IPS-NIHi7 (cell line): Measurements from ENCODE around the gene FUT9.
A peak's percentile ranks its signal among the peaks of the same experiment; 100 is the strongest.

Experiments used
- DNase-seq: peaks from one replicate; pipeline ENCODE4 v3.0.0; 2012; ENCODE audit warnings: mixed read lengths; ENCODE audit errors: extremely low spot score

FUT9 gene

DNA sequence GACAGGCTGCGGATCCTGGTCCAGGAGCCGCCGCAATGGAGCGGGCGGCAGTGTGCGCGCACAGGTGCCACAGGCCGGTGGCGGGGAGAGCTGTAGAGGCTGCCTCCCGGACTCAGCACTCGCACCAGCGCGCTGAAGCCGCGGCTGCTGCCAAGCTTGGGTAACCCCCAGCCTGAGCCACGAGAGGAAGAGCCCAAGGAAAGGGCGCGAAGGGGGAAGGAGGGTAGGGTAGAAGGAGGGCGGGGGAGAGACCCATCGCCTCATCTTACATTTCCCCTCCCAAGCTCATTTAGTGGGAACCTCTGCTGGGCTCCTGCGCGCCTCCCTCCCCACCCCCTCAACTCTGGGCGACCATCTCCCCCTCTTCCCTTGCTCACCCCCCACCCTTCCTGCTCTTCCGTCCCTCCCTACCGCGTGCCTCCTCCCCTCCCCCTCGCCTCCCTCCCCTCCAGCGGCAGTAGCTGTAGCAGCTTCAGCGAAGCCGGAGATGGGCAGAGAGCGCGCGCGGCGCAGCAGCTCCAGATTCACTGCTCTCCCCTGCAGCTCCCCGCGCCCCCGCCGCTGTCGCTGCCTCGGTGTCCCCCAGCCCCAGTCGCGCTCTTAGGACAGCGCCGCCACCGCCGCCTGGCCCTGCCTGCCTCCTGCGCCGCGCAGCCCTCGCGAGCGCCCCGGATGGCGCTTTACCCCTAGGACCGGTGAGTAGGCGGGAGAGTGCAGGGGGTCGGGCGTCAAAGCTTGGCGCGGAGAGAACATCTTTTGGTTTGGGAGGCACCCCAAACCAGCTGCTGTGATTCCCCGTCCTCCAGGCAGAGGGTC lies at the start of gene FUT9:
Gene FUT9, plus strand, starts transcription at position 457 of the 816 bp plus-strand sequence. CDS start 187,182 bp downstream, outside the sequence.
- DNase-seq = peak; percentile 64

DNA sequence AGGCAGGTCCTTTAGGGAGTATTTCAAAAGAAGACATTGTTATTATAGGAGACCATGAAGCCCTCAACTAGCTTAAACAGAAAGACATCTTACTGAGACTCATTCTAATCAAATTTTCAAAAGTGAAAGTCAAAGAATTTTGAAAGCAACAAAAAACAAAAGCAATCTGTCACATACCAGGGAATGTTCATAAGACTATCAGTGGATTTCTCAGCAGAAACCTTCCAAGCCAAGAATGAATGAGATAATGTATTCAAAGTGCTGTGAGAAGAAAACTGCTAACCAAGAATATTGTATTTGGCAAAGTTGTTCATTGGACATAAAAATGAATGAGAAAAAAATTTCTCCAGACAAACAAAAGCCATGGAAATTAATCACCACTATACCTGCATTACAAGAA lies 48.2 kb upstream of the FUT9 start:
- DNase-seq = no peak

DNA sequence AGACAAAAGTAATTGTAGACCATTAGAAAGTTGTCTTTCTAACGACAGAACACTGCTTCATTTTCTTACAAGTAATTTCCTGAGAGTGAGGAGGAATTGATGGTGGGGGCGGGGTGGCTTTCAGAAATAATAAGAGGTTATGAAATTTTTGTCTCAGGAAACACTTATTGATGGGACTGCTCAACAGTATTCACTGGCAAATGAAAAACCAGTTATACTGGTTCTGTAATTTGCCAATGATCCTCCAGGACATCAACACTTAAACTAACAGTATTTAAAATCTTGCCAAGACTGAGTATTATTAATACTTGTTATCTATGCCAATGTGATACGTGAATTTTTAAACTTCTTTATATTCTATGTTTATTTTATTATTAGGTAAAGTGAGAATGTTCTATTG lies 41.8 kb upstream of the FUT9 start:
- DNase-seq = no peak

DNA sequence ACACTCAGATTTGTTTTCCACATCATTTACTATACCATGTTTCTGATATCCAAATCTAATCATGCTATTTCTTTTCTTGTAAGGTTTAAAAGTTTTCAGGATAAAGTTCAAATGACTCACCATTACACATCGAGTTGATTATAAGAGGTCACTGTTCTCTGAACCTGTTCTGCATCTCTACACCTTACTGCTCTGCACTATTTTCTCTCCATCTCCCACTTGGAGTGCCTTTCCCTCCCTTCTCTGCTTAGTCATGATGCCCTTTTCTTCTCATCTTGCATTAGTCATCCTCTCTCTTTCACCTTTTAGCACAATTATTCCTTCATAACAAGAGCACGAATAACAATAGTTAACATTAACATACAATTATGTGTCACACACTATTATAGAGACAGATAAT lies 37.5 kb upstream of the FUT9 start:
- no peak for DNase-seq

DNA sequence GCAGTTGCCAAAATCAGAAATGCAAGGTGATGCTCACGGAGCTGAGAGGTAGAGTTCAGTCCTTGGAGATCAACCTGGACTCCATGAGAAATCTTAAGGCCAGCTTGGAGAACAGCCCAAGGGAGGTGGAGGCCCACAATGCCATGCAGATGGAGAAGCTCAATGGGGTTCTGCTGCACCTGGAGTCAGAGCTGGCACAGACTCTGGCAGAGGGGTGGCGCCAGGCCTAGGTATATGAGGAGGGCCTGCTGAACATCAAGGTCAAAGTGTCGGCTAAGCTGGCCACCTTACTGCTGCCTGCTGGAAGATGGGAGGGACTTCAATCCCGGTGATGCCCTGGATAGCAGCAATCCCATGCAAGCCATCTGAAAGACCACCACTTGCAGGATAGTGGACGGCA lies 23.9 kb upstream of the FUT9 start:
- no peak for DNase-seq

DNA sequence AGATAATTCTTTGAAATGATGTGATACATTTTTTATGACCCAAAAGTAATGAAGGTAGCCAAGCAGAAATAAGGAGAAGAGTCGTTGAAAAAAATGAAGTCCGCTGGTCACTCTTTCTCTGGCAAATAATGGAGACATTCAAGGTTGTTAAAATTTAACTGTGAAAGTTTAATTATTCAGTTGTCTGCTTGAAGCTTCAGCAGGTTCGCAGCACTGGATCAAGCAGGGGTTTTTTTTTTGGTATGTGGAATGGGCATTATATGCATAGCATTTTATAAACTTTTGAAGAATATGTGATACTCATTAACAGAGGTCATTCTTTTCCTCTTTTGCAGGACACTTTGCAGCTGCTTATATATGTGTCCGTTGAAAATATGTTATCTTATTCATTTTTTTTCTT lies 21.6 kb upstream of the FUT9 start:
- DNase-seq = no peak

DNA sequence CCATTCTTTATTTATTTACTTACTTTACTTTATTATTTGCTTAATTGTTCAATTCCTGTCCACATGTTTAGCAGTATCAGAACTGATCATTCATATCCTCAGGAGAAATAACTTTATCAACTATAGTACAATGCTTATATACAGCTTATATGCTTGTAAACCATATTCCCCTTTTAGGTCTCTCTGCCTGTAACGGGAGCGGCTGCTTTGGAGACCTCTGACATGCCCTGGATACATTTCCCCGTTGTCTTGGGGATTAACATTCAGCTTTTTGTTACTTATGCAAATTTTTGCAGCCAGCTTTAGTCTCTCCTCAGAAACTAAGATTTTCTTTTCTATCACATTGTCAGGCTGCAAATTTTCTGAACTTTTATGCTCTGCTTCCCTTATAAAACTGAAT lies 17.6 kb upstream of the FUT9 start:
- DNase-seq = no peak

DNA sequence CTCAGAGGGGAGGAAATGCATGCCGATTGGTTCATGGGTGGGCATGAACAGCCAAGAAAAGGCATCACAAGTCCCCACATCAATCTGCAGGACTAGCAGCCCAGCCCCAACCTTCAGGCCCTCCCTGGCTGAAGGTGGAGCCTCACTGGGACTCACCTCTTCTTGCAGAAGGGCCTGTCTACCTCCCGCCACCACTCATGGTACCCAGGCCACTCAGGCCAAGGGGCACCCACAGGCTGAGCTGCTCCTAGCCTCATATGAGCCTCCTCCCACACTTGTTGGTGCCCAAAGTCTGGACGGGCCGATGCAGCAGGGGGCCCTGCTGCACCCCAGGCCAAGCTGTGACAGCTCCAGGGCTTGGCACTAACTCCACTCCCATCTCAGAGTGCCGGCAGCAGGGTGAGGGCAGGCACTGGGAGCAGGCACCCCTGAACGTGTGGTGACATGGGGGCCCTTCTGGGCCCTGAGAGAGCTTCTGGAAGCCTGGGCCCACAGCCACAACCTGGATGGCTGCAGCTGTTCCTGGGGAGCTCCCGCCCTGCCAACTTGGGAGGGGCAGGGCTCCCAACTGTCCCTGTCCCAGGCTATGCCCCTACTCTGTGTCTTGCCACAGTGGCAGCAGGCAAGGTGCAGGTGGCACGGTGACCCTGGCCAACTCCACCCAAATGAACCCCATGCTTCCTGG lies 13.7 kb upstream of the FUT9 start:
- no peak for DNase-seq

DNA sequence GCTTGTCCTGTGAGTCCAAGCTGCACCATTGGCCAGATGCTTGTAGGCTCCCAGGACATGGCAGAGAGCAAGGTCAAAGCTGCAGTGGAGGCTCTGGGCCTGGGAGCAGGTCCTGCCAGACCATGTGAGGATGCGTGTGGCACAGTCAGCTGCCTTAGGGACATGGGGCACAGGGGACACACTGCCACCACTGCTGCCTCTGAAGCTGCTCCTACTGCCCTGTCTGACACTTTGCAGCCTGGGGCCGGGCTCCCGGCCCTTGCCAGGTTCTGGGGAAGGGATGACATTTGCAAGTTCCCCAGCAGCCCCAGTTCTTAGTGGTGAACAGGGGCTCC lies 13.2 kb upstream of the FUT9 start:
- no peak for DNase-seq

DNA sequence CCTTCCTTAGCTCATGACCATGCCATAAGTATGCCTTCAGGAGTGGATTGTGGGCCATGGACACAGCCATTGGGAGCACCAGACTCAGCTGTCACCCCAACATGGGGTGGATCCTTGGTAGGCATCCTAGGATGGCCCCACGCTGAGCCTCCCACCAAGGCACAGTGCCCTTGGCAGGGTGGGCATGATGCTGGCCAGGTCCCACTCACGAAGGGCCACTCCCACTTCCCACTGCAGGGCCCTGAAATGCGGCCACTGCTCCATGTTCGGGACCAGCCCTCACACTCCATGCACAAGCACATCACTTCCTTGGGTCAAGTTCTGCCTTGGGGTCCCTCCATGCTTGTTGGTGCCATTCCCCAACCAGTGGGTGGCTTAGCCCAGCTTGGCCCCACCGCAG lies 12.9 kb upstream of the FUT9 start:
- no peak for DNase-seq

DNA sequence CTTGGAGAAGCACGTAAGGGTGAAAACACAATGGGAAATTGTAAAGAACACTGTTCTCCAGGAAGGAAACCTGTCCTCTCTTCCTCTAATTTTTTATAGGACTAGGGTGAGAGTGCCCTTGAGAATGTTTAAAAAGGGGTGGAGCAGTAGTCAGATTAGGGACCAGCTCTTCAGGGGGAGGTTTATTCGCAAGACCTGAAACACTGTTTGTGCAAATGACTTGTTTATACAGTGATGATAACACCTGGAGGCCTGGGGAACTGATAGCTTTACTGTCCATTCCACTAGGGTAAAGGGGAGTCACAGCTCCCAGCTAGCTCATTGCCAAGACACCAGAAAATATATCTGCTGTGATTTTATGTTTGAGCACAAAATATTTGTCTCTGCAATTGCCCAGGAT lies 8.1 kb upstream of the FUT9 start:
- DNase-seq = no peak

DNA sequence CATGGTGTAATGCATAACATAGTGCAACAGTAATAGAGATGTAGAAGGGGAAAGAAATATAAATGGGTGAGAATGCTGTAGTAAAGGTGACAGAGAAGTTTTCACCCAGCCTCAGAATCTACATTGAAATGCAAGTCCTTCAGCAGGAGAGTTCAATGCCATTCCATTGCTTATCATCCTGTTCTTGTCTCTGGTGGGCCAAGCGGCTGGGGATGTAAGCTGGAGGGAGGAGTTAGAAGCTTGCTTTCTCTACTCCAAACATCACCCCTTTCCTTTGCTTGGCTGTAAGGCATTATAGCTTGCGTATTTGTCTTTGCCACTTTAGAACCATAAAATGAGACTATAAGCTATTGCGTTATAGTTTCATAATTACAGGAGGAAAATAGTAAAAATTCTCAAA lies 2.2 kb upstream of the FUT9 start:
- peak; percentile 25 for DNase-seq

DNA sequence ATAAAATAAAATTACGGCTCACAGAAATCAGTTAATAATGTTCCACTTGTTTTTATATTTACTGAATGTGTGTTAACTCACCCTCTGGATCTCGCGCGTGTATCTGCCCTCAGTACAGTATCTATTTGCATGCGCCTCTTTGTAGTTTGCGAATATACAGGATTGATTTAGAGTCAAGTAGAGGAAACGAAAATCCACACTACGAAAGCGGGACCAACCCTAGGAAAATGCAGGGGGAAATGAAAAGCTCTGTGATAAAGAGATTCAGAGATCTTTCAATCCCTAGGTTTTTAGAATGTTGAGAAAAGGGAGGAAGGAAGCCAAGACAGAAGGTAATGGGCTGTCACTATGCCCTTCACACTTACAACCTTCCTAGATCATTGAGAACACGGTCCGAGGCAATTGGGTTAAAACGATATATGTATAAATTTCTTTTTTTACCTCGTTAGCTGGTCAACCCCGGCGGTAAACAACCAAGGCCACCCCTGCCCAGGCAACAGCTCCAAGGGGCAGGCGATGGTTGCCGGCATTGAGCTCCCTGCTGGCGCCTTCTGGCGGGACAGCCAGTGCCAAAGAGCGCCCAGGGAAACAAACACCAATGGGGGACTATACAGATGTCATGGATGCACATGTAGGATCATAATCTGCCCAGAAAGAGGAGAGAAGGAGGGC lies 792 bp upstream of the FUT9 start:
- no peak for DNase-seq

DNA sequence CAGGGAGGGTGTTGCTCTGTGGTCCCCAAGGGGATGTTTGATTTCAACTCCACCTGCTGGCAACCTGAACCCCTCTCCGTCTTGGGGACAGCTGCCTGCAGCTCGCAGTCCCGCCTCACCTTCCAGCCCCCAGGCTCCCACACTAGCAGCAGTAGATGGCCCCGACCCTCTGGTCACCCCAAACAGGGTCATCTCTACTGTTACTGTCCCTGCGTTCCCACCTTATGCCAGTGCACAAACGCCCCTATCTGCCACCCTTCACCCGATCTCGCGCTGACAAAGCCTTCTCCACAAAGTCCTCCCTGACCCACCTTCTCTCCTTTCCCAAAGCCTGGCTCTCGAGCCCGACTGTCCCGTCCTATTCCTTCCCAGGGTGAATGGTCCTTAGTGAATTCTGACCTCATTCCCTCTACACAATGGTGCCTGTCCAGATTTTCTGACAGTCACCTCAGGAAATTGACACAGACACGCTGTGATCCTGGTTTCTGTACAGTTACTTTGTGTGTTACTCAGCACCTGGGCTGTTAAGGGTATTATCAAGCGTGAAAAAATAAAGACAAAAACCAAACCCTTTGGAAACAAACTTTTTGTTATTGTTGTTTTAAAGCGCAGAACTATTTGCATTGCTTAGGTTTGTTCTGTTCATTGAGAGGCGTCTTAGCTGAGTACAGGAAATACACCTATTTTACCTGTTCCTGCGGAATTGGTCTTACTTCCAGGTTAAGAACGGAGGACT lies 728 bp downstream of the FUT9 start:
- no peak for DNase-seq

DNA sequence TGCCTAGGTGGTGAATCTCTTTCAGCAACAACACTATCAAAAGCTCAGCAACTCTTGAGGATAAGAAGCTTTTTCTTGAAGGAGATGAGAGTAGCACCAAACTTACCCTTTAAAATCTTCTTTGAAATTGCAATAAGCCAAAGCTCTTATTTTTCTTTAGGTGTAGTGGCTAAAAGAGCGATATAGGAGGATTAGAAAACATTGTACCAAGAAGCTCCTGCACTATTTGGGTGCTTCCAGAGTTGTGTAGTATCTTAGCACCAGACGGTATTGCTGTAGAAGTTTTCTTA lies 1.2 kb downstream of the FUT9 start:
- no peak for DNase-seq

DNA sequence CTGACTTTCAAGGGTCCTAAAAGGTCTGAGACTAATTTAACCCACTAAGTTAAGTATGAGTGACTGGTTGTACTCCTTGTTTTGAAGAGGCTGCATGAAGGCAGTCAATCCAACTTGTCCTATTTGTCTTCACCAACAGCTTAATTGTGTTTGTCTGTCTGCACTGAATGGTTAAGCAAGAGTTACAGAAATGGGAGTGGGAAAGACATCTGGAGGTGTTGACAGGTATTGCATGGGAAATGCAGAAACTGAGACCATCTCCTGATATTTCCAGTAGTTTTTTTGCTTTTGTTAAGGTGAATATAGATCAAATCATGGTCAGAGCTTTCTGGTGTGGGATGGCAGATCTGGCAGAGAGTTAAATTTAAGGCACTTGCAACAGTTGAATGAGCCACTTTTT lies 6.5 kb downstream of the FUT9 start:
- DNase-seq = no peak

DNA sequence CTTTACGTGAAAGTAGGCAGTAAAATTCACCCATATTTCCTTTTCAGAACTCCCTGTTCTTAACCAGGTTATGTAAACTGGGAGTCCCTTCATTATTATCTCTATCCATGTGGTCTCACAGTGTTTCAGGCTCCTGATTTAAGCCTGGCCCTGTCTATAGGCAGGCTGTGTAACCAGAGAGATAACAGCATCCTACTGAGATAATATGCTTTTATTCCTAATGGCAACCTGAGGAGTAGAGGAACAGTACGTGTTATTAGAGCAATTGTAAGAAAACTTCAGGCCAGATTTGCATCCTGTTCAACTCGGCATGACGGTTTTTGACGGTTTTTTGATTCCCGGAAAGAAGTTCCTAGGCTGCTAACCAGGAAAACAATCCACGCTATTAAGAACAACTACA lies 16.9 kb downstream of the FUT9 start:
- DNase-seq = no peak

DNA sequence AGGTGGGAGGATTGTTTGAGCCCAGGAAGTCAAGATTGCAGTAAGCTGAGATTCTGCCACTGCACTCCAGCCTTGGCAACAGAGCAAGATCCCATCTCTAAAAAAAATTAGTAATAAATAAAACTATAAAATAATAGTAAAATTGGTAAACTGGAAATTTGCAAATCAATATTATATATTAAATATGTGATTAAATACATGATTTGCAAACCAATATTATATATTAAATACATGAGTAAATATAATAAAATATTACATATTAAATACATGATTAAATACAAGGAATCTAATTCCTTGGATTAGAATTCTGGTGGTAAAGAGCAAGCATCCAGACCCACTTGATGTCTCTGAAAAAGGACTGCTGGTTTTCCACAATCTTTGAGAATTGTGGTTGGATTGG lies 35.8 kb downstream of the FUT9 start:
- DNase-seq = no peak

DNA sequence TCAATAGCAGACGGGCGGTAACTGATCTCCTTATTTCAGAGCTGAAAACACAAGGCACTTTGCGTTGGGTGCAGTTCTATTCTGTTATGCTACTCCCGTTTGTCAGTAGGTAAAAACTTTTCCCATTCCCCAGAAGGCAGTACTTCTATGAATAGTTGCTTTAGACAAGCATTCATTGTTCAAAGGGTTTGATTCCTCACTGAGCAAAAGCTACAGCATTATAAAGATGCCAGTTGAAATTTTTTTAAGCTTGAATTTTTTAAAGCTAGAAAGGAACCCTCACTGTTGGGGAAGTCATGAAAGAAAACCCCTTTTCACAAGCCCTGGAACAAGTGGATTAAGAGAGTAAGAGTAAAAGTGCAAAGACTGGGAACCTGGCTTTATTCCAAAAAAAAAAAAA lies 42.3 kb downstream of the FUT9 start:
- DNase-seq = no peak

DNA sequence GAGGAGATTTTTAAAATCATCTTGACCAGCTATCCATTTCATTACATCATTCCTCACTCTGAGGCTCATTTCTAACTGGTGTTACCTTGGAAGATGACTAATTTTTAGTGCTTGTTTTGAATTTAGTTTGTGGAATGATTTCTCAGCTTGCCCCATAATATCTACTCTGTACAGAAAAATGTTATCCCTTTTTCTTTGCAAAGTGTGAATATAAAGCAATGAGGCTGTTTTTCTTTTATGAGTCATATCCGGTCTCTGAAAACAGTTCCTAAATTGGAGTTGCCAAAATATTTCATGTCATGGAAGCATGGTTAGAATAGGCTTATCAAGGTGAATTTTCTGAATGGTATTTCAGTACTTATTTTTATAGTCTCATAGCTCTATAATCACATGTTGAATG lies 43.8 kb downstream of the FUT9 start:
- DNase-seq = no peak

DNA sequence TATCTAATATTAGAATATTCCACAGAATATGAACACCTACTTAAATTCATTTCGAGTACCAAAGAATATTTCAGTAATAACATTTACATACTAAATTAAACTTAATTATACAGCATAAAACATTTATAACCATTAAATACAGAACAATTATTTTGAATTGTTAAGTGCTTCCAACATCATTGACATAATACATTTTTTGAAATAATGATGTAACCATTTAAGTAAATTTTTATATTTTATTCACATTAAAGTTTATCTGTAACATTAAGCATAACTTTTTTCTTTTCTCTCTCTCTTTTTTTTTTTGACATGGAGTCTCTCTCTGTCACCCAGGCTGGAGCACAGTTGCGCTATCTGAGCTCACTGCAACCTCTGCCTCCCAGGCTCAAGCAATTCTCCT lies 44.5 kb downstream of the FUT9 start:
- no peak for DNase-seq

DNA sequence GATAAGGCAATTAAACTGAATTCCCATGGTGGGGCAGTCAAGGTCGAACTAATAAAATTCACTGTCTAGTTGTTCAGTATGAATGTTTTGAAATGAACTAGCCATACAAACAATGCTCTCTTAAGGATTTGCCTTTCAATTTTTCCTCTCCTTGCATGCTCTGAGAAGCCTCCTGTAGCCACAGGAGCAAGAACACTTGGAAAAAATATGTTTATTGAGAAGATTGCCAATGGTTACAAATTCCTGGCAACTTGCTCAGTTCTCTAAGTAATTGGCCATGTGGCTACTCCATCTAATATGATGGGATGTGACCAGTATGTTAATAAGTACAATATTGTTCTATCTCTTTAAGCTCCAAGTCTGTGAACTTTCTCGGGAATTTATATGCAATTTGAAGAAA lies 49.4 kb downstream of the FUT9 start:
- no peak for DNase-seq

DNA sequence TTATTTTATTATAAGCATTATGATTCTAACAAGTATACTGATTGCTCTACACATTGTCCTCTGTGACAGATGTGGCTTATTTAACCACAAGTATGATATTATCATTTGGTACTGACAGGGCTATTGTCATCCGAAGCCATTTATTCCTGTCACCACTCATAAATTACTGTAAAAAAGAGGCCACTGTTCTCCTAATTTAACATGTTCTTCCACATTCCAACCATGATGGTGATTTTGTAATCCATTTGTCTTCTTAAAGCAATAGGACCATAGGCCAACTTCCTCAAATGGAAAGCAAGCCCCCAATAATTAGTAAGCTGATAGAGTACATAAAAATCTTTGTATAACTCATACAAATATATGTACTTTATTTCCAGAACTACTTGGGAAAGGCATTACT lies 50.6 kb downstream of the FUT9 start:
- no peak for DNase-seq
